ENCODE results near the gene LMX1B.

DNA sequence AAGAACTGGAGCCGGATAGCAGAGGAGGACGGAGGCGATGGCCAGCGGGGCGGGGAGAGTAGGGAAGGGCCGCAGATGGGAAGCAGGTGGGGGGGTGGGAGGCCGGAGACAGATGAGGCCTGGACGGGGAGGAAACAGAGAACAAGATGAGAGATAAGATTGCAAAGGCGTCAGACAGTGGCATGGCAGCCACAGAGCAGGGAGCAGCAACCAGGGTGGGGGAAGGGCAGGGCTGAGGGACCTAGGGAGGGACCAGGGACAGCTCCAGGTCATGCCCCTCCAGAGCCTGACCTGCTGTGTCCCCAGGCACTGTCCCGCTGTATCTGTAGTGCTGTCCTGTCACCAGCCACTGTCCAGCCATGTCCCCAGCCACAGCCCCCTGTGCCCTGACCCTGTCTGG, 49.6 kb upstream of the LMX1B start:
- TF ChIP-seq, protein P1, sequence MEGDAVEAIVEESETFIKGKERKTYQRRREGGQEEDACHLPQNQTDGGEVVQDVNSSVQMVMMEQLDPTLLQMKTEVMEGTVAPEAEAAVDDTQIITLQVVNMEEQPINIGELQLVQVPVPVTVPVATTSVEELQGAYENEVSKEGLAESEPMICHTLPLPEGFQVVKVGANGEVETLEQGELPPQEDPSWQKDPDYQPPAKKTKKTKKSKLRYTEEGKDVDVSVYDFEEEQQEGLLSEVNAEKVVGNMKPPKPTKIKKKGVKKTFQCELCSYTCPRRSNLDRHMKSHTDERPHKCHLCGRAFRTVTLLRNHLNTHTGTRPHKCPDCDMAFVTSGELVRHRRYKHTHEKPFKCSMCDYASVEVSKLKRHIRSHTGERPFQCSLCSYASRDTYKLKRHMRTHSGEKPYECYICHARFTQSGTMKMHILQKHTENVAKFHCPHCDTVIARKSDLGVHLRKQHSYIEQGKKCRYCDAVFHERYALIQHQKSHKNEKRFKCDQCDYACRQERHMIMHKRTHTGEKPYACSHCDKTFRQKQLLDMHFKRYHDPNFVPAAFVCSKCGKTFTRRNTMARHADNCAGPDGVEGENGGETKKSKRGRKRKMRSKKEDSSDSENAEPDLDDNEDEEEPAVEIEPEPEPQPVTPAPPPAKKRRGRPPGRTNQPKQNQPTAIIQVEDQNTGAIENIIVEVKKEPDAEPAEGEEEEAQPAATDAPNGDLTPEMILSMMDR (conservative IDR thresholded peaks at IDR 0.05; ENCODE audit: low read depth, low read length): no peak
- no peak for TF ChIP-seq POLR2A (IDR thresholded peaks at IDR 0.05; ENCODE audit: low read depth, low read length)
- no peak for TF ChIP-seq RAD21 (IDR thresholded peaks at IDR 0.05; ENCODE audit: low read length)

Measured in IMR-90 (cell line).